H1 (cell line): ENCODE measurements around the gene MACROD1. TPM values are rescaled to one million over a fixed set of nuclear protein-coding genes. Genes with fewer than 3 reads are reported as not detected.
A peak's percentile ranks its signal among the peaks of the same experiment; 100 is the strongest.

ENCODE experiments used
- CTCF ChIA-PET: fragments of 300-600 bp; sonication (Branson Sonifier 250); formaldehyde crosslinking; loops from one replicate; lab custom pipeline; 2021; ENCODE audit not compliant: partially characterized antibody; lab: Charles Lee
- POLR2A ChIA-PET: fragments of 300-600 bp; sonication (Branson Sonifier 250); formaldehyde crosslinking; loops from one replicate; lab custom pipeline; 2021; ENCODE audit warnings: inconsistent platforms; ENCODE audit not compliant: partially characterized antibody; lab: Charles Lee
- DNase-seq, 2 experiments: peaks; one replicate each; pipeline versions ENCODE4 v3.0.0 to v3.0.0-alpha.2; 2010 to 2022; ENCODE audit warnings: low spot score in 2 of 2, low read depth in 1 of 2, mixed read lengths in 1 of 2
- FAIRE-seq: peaks from 2 replicates; lab custom pipeline; 2011; peaks lifted over from hg19 to GRCh38; lab: Jason Lieb, UNC
- H2AFZ ChIP-seq: 2 replicates; pipeline ENCODE4 v1.8.1; 2012; ENCODE audit warnings: low read length, inconsistent platforms
- H2AK5ac ChIP-seq: 2 replicates; pipeline ENCODE4 v1.6.1; 2013; ENCODE audit warnings: low read depth, low read length
- H2BK120ac ChIP-seq: replicated peaks from 2 replicates; pipeline ENCODE3; 2013; ENCODE audit warnings: low read depth, low read length, inconsistent platforms
- H2BK12ac ChIP-seq: 2 replicates; pipeline ENCODE4 v1.6.1; 2013; ENCODE audit warnings: low read depth, low read length
- H2BK15ac ChIP-seq: 2 replicates; pipeline ENCODE4 v1.6.1; 2013; ENCODE audit warnings: low read length
- H2BK20ac ChIP-seq: 2 replicates; pipeline ENCODE4 v1.6.1; 2013; ENCODE audit warnings: low read length
- H2BK5ac ChIP-seq: 2 replicates; pipeline ENCODE4 v1.6.1; 2013; ENCODE audit warnings: low read depth, low read length
- H3K14ac ChIP-seq: 2 replicates; pipeline ENCODE4 v1.6.1; 2013; ENCODE audit warnings: inconsistent platforms; ENCODE audit not compliant: insufficient read length
- H3K18ac ChIP-seq: 2 replicates; pipeline ENCODE4 v1.6.1; 2013; ENCODE audit warnings: low read length; ENCODE audit errors: extremely low read depth
- H3K23ac ChIP-seq: 2 replicates; pipeline ENCODE4 v1.6.1; 2013; ENCODE audit warnings: inconsistent platforms; ENCODE audit not compliant: insufficient read length
- H3K23me2 ChIP-seq: 2 replicates; pipeline ENCODE4 v1.6.1; 2013; ENCODE audit warnings: low read depth, low read length
- H3K27ac ChIP-seq: 2 replicates; pipeline ENCODE4 v1.6.1; 2011; ENCODE audit warnings: low read depth, low read length, inconsistent platforms
- H3K27me3 ChIP-seq, 4 experiments: replicated peaks in 1 of 4; 1 replicate in 1 of 4; 2 replicates in 3 of 4; pipeline versions ENCODE4 v1.6.1 to v1.8.1; 2011 to 2013; ENCODE audit warnings: low read length in 3 of 4, mild to moderate bottlenecking in 3 of 4, inconsistent platforms in 2 of 4, mixed read lengths in 2 of 4, moderate library complexity in 1 of 4; ENCODE audit not compliant: control insufficient read depth in 3 of 4, insufficient read depth in 3 of 4; ENCODE audit errors: extremely low read depth in 1 of 4
- H3K36me3 ChIP-seq, 4 experiments: 2 replicates each; pipeline versions ENCODE4 v1.6.1 to v1.8.1; 2011 to 2013; ENCODE audit warnings: mild to moderate bottlenecking in 4 of 4, low read length in 3 of 4, moderate library complexity in 2 of 4, control low read depth in 1 of 4, inconsistent platforms in 1 of 4; ENCODE audit not compliant: insufficient read depth in 4 of 4, control insufficient read depth in 2 of 4
- H3K4ac ChIP-seq: replicated peaks from 2 replicates; pipeline ENCODE3; 2013; ENCODE audit warnings: low read length, low read depth, mixed read lengths, inconsistent platforms; ENCODE audit not compliant: insufficient read length
- H3K4me1 ChIP-seq, 4 experiments: replicated peaks in 1 of 4; 1 replicate in 1 of 4; 2 replicates in 3 of 4; pipeline versions ENCODE4 v1.6.1 to v1.8.1; 2011 to 2013; ENCODE audit warnings: low read length in 3 of 4, inconsistent platforms in 2 of 4, mixed read lengths in 1 of 4; ENCODE audit not compliant: insufficient read depth in 4 of 4, control insufficient read depth in 3 of 4
- H3K4me2 ChIP-seq, 2 experiments: 2 replicates each; pipeline versions ENCODE4 v1.6.1 to v1.8.1; 2011 to 2013; ENCODE audit warnings: low read depth in 2 of 2, low read length in 2 of 2, control low read depth in 1 of 2, inconsistent platforms in 1 of 2, mild to moderate bottlenecking in 1 of 2; ENCODE audit not compliant: insufficient read depth in 1 of 2
- H3K4me3 ChIP-seq, 4 experiments: fragments of 200-600, 300-600 bp in 1 of 4; sonication (generic), shearing (Covaris generic), sonication (Bioruptor Twin) in 1 of 4; 2 replicates each; pipeline versions ENCODE4 v1.5.1 to v1.8.1; 2011 to 2016; ENCODE audit warnings: low read length in 4 of 4, low read depth in 3 of 4, control low read depth in 2 of 4, inconsistent platforms in 2 of 4, mild to moderate bottlenecking in 2 of 4, mixed read lengths in 1 of 4, moderate library complexity in 1 of 4; ENCODE audit not compliant: insufficient read depth in 2 of 4; ENCODE audit errors: extremely low read depth in 1 of 4
- H3K56ac ChIP-seq: replicated peaks from 2 replicates; pipeline ENCODE3; 2013; ENCODE audit warnings: low read depth, mild to moderate bottlenecking, mixed read lengths, low read length, inconsistent platforms; ENCODE audit not compliant: insufficient read length
- H3K79me1 ChIP-seq: 2 replicates; pipeline ENCODE4 v1.6.1; 2013; ENCODE audit warnings: low read depth, low read length, control low read depth
- H3K79me2 ChIP-seq, 2 experiments: 2 replicates each; pipeline versions ENCODE4 v1.6.1 to v1.8.1; 2012 to 2013; ENCODE audit warnings: low read length in 2 of 2, mild to moderate bottlenecking in 2 of 2, inconsistent platforms in 1 of 2; ENCODE audit not compliant: insufficient read depth in 2 of 2, control insufficient read depth in 1 of 2
- H3K9ac ChIP-seq, 4 experiments: replicated peaks in 1 of 4; 1 replicate in 1 of 4; 2 replicates in 3 of 4; pipeline versions ENCODE4 v1.6.1 to v1.8.1; 2011 to 2013; ENCODE audit warnings: low read depth in 3 of 4, low read length in 3 of 4, control low read depth in 2 of 4, mild to moderate bottlenecking in 2 of 4, moderate library complexity in 2 of 4, inconsistent platforms in 1 of 4; ENCODE audit errors: extremely low read depth in 1 of 4
- H3K9me3 ChIP-seq, 2 experiments: 2 replicates each; pipeline versions ENCODE4 v1.6.1 to v1.8.1; 2012 to 2013; ENCODE audit warnings: mild to moderate bottlenecking in 2 of 2, moderate library complexity in 2 of 2, control low read depth in 1 of 2, inconsistent platforms in 1 of 2, low read depth in 1 of 2, low read length in 1 of 2, mixed read lengths in 1 of 2; ENCODE audit not compliant: insufficient read depth in 2 of 2
- H4K20me1 ChIP-seq, 2 experiments: replicated peaks in 1 of 2; 2 replicates each; pipeline versions ENCODE3 to v1.8.1; 2011 to 2013; ENCODE audit warnings: inconsistent platforms in 2 of 2, low read length in 2 of 2, mild to moderate bottlenecking in 1 of 2; ENCODE audit not compliant: insufficient read depth in 2 of 2, control insufficient read depth in 1 of 2
- H4K5ac ChIP-seq: 2 replicates; pipeline ENCODE4 v1.6.1; 2013; ENCODE audit warnings: low read length, low read depth, mixed read lengths, inconsistent platforms; ENCODE audit not compliant: insufficient read length
- H4K8ac ChIP-seq: 2 replicates; pipeline ENCODE4 v1.8.0; 2013; ENCODE audit warnings: mild to moderate bottlenecking, moderate library complexity, low read length, inconsistent platforms; ENCODE audit not compliant: insufficient read depth; ENCODE audit errors: extremely low read depth
- H4K91ac ChIP-seq: replicated peaks from 2 replicates; pipeline ENCODE3; 2013; ENCODE audit warnings: low read length, mixed read lengths, inconsistent platforms; ENCODE audit not compliant: insufficient read length
- KDM1A ChIP-seq: fragments of 200-600, 300-600 bp; sonication (generic); IDR thresholded peaks from 2 replicates; pipeline ENCODE4 v1.7.1; 2016; ENCODE audit warnings: mild to moderate bottlenecking, low read length, borderline replicate concordance
- PHF8 ChIP-seq: fragments of 200-600 bp; sonication (generic); conservative IDR thresholded peaks from 2 replicates; pipeline ENCODE4 v1.7.1; 2012; ENCODE audit warnings: low read depth, mild to moderate bottlenecking, inconsistent platforms, low read length, moderate library complexity
- WGBS, 2 experiments: shearing (Covaris generic) in 1 of 2; methylation state at CpG; one replicate each; pipeline versions ENCODE4 v1.1.6 to v1.1.7; 2013 to 2015; ENCODE audit warnings: low lambda C conversion rate in 2 of 2, mixed read lengths in 2 of 2, inconsistent platforms in 1 of 2, low coverage in 1 of 2, missing lambda C conversion rate in 1 of 2; ENCODE audit not compliant: insufficient replicate concordance in 2 of 2, insufficient coverage in 1 of 2, insufficient read length in 1 of 2; ENCODE audit errors: extremely low coverage in 1 of 2, missing lambda C conversion rate in 1 of 2; 5-methylcytosine and 5-hydroxymethylcytosine counted together
- polyA plus RNA-seq, 7 experiments: library from polyadenylated mRNA; depleted of rRNA in 3 of 7; stranded (reverse) in 5 of 7; unstranded in 2 of 7; fragments of >200 nt in 5 of 7; fragments of 200-250 nt in 2 of 7; gene quantifications; 1 replicate in 5 of 7; 2 replicates in 1 of 7; 4 replicates in 1 of 7; pipeline versions ENCODE4 v1.2.1 to v1.2.3, GENCODE V29; 2011 to 2013; ENCODE audit warnings: missing spikeins in 2 of 7, mixed read lengths in 2 of 7
- total RNA-seq: library from RNA; stranded (reverse); fragmentation: NEBNext Ultra II Directional; extraction: Animal tissue kit (Norgen Biotek cat#: 25700); gene quantifications from 2 replicates; pipeline ENCODE4 v1.2.1, GENCODE V29; 2021

Gene MACROD1
- total and polyA plus RNA-seq, 2 of the 8 experiments (the other 6 are each of a cell fraction or from before 2014, with no cell fraction given), result 19.5 to 34.1 TPM

GRCh38 chr11:64161037-64161436 is 4.9 kb downstream of the MACROD1 start:
- Histone ChIP-seq H3K23me2 (peaks cover 3% of the 10 kb centered on the region; the same call in 1 of the 2 replicates), H3K4me1 (peaks cover 0 to 11% (median 9%) of the 10 kb centered on the region in 4 experiments; a peak in 6 of 7 replicates), H3K9ac (no peak overlapping the region), H4K20me1 (peaks cover 7 to 14% of the 10 kb centered on the region in 2 experiments), H3K9me3 (no peaks in the 10 kb centered on the region), H3K4me3 (no peak overlapping the region), H3K27ac (no peak overlapping the region), H2AK5ac (no peak overlapping the region), H3K14ac (no peak overlapping the region), H2BK20ac (no peak overlapping the region), H4K5ac (no peak overlapping the region), H3K79me1 (no peaks in the 10 kb centered on the region; the same call in 1 of the 2 replicates), H2BK120ac (no peak overlapping the region), H3K79me2 (peaks cover 0 to 2% of the 10 kb centered on the region in 2 experiments; a peak in 1 of 4 replicates), H3K23ac (no peak overlapping the region), H3K27me3 (no peaks in the 10 kb centered on the region; a peak in 3 of 7 replicates), H4K8ac (no peak overlapping the region), H3K4ac (no peak overlapping the region)
- FAIRE-seq (no peak), DNase-seq (no peak)
- POLR2A ChIA-PET, result interaction anchor here (1.2 kb wide), 1 partner anchor 163 kb away, joined by 4 read pairs; no protein-coding TSS in a partner anchor
- TF ChIP-seq PHF8 (no peak), KDM1A (0 out of 2 replicates have a peak, but pooled peaks have one; percentile 20)
- TF ChIP-seq, all 59 proteins: peak for 1
- Histone ChIP-seq H2AFZ (no peak overlapping the region), H2BK12ac (no peak overlapping the region), H3K36me3 (0 out of 8 replicates have a peak, but pooled peaks cover 0 to 3% (median 0%) of the 10 kb centered on the region in 4 experiments), H4K91ac (no peak overlapping the region), H3K18ac (no peak overlapping the region), H3K4me2 (no peak overlapping the region), H2BK5ac (no peak overlapping the region), H3K56ac (no peak overlapping the region), H2BK15ac (no peak overlapping the region)
- 95% methylated on average over 10 of the region's 10 CpGs; no CpG with 5 or more reads in 1 of the 2 experiments for WGBS, 2 experiments
- CTCF ChIA-PET, result interaction anchor here (1.2 kb wide), 1 partner anchor 8 kb away, joined by 3 read pairs; no protein-coding TSS in a partner anchor
